ENCODE data around the gene PLA2G2C. TPM values are rescaled to one million over a fixed set of nuclear protein-coding genes. Genes with fewer than 3 reads are reported as not detected.
"Not testable (repeated sequence)": the region's sequence is repeated elsewhere in the genome, so short reads cannot be mapped to it uniquely, and the experiment has no call there.

The PLA2G2C gene, protein sequence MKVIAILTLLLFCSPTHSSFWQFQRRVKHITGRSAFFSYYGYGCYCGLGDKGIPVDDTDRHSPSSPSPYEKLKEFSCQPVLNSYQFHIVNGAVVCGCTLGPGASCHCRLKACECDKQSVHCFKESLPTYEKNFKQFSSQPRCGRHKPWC
- not detected for total RNA-seq

DNA sequence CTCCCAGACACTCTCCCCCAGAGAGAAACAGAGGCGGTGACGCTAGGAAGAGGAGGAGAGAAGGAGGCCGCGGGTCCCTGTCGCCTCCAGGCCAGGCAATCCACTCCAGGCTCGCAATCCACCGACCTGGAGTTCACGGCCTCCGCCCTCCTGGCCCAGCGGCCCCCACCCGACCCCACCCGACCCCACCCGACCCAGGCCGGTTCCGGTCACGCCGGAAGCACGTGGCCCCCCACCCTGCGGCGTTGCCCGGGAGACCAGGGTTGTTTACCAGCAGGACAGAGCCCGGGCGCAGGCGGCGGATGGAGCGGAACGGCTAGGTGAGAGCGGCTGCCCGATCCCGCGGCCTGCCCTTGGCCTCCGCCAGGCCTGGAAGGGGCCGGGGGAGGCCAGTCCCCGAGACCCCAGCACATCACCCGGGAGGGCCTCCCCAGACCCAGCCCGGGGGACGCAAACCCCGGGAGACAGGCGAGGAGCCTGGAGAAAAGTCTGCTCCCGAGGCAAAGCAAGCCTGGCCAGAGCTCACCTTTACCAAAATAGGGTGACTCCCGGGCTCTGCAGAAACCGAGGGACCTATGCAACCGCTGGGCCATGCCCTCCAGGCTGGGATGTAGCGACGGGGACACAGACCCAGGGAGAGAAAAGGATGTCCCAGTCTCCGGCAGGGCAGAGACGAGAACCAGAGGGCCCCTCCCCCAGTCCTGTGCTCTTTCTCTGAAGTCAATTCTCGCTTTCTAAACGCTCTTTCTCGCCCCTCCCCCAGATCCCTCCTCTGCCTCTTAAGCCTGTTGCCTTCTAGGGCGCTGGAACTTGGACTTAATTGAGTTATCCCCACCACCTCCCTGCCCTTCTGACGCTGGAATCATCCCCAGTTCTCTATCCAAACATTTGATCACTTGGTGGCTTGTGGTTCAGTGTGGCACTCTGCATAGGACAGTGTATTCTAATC, at the start of gene PLA2G2C, which contains the start of gene UBXN10:
TSS of gene PLA2G2C (minus strand) at position 685 of the 949 bp plus-strand sequence. CDS start 9,155 bp downstream, outside the sequence.
TSS of gene UBXN10 (plus strand) at position 263 of the 949 bp plus-strand sequence. CDS start 4,466 bp downstream, outside the sequence.
- Histone ChIP-seq H3K27ac (no peak within 1 kb of the TSS), H3K9me3 (no peaks in the 10 kb centered on the region), H3K36me3 (no peaks in the 10 kb centered on the region), H3K4me1 (peaks cover 0 to 10% (median 3%) of the 10 kb centered on the region in 4 donors), H3K27me3 (peaks cover 0 to 71% of the 10 kb centered on the region in 2 donors), H3K4me3 (peak within 1 kb of the TSS in 2 of 4 donors; percentile 35 to 38)
- no peak for TF ChIP-seq EP300 (IDR thresholded peaks at IDR 0.05)
- no peak for TF ChIP-seq POLR2A (IDR thresholded peaks at IDR 0.05)
- TF ChIP-seq, protein P1, sequence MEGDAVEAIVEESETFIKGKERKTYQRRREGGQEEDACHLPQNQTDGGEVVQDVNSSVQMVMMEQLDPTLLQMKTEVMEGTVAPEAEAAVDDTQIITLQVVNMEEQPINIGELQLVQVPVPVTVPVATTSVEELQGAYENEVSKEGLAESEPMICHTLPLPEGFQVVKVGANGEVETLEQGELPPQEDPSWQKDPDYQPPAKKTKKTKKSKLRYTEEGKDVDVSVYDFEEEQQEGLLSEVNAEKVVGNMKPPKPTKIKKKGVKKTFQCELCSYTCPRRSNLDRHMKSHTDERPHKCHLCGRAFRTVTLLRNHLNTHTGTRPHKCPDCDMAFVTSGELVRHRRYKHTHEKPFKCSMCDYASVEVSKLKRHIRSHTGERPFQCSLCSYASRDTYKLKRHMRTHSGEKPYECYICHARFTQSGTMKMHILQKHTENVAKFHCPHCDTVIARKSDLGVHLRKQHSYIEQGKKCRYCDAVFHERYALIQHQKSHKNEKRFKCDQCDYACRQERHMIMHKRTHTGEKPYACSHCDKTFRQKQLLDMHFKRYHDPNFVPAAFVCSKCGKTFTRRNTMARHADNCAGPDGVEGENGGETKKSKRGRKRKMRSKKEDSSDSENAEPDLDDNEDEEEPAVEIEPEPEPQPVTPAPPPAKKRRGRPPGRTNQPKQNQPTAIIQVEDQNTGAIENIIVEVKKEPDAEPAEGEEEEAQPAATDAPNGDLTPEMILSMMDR (IDR thresholded peaks at IDR 0.05): no peak
- no peak for DNase-seq (ENCODE audit: low spot score in 2 of 2)
- WGBS, 2 donors: 3% methylated on average over 19 to 46 of the region's 52 CpGs

DNA sequence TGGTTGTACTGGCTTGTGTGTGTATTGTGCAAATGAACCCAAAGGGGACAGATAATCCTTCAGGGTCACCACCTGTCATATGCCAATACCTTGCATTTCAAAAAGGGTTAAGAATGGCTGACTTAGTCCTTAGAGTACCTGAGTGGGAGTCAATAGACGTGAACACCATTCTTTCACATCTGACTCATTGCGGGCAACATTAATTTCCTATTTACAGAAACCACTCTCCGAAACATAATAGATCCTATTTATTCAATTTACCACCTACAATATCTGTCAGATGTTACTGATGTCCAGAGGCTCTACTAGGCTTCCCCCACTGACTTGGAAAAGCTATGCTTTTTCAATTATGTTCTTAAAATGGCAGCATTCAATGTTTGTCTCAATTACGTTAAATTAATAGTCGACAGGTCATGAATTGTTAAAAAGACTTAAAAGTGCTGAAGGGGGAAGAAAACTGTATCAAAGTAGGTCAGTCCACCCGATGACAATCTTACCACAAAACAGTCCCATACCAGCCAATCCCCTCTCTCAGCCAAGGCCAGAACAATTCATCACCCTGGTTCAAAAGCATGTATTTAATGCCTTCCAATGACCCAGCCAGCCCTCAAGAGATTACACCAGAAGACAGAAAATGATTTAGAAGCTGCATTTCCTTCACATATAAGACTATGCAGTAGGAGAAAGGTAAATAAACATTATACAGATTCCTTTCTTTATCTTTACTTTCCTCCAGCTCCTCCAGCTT, 48.6 kb upstream of the PLA2G2C start:
- H3K27ac ChIP-seq: no peak overlapping the region
- H3K27me3 ChIP-seq: peaks cover 0 to 70% of the 10 kb centered on the region in 2 donors
- no peak overlapping the region for H3K4me3 ChIP-seq
- H3K36me3 ChIP-seq: no peaks in the 10 kb centered on the region
- WGBS, 2 donors: 71 to 81% methylated on average over 6 of the region's 6 CpGs
- H3K9me3 ChIP-seq: no peaks in the 10 kb centered on the region
- no peak for DNase-seq (ENCODE audit: low spot score in 2 of 2)
- no peaks in the 10 kb centered on the region for H3K4me1 ChIP-seq
- no peak for TF ChIP-seq POLR2A (IDR thresholded peaks at IDR 0.05)
- no peak for TF ChIP-seq EP300 (IDR thresholded peaks at IDR 0.05)
- TF ChIP-seq, protein P1 (IDR thresholded peaks at IDR 0.05): no peak

DNA sequence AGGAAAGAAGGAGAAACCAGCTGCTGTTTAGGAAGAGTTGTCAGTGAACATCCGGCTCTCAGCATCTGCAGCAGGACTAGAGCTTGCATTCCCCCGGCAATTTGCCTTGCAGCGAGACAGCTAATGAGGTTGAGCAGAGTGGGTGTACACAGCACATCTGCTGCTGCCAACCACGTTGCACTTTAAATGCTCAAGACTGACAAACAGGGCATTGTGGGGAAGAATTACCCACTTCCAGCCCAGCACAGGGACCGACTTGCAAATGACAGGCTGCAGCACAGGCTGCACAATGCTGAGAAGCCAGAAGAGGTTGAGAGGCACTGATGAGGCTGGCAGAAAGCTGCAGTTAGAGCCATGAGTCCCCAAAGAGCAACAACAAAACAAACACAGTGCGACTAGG, 47.5 kb upstream of the PLA2G2C start:
- Histone ChIP-seq H3K36me3 (no peaks in the 10 kb centered on the region), H3K27ac (no peak overlapping the region), H3K27me3 (peaks cover 0 to 65% of the 10 kb centered on the region in 2 donors), H3K4me1 (no peaks in the 10 kb centered on the region), H3K9me3 (no peaks in the 10 kb centered on the region), H3K4me3 (no peak overlapping the region)
- TF ChIP-seq POLR2A (IDR thresholded peaks at IDR 0.05) (no peak), EP300 (IDR thresholded peaks at IDR 0.05) (no peak)
- TF ChIP-seq, protein P1 (IDR thresholded peaks at IDR 0.05): no peak
- no peak for DNase-seq (ENCODE audit: low spot score in 2 of 2)
- WGBS, 2 donors: 9 to 13% methylated on average over 6 of the region's 6 CpGs

DNA sequence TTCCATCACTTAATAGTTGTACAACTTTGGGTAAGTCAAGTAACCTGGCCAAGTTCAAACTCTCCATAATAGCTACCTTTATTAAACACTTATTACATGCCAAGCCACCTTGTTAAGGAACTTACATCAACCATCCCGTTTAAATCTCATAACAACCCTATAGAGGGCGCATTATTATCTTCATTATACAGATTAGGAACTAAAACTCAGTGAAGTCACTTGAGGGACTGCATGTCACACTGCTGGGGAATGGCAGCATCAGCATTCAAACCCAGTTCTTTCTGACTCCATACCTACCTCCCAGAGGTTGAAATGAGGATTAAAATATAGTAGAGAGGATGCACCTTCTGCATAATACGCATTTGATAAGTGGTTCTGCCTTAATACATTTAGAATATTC, 47.1 kb upstream of the PLA2G2C start:
- no peak overlapping the region for H3K27ac ChIP-seq
- H3K9me3 ChIP-seq: no peaks in the 10 kb centered on the region
- TF ChIP-seq EP300 (IDR thresholded peaks at IDR 0.05): no peak
- TF ChIP-seq, protein P1 (IDR thresholded peaks at IDR 0.05): peak in 1 of 5 experiments; percentile 19
- H3K36me3 ChIP-seq: no peaks in the 10 kb centered on the region
- no peak overlapping the region for H3K4me3 ChIP-seq
- WGBS, 2 donors: 39 to 44% methylated on average over 3 of the region's 3 CpGs
- peaks cover 0 to 70% of the 10 kb centered on the region in 2 donors for H3K27me3 ChIP-seq
- no peak for DNase-seq (ENCODE audit: low spot score in 2 of 2)
- H3K4me1 ChIP-seq: no peaks in the 10 kb centered on the region

DNA sequence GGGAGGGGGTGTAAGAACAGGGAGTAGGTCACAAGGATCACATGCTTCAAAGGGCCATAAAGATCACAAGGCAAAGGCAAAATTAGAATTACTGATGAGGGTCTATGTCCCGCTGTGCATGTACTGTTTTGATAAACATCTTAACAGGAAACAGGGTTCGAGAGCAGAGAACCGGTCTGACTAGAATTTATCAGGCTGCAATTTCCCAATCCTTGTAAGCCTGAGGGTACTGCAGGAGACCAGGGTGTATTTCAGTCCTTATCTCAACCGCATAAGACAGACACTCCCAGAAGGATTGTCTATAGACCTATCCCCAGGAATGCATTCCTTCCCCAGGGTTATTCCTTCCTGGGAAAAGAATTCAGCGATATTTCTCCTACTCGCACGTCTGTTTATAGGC, 46.2 kb upstream of the PLA2G2C start:
- not testable (repeated sequence) for H3K9me3 ChIP-seq; H3K27ac ChIP-seq; H3K4me1 ChIP-seq; DNase-seq (ENCODE audit: low spot score in 2 of 2); H3K4me3 ChIP-seq; H3K36me3 ChIP-seq
- H3K27me3 ChIP-seq: peaks cover 0 to 78% of the 10 kb centered on the region in 2 donors
- WGBS, 2 donors: 14 to 22% methylated on average over 7 of the region's 7 CpGs
